A673 (cell line): ENCODE data around the gene PDE4B.
A peak's percentile ranks its signal among the peaks of the same experiment; 100 is the strongest.

ENCODE experiments used
- CTCF ChIP-seq: fragments of 300-800, 200-600 bp; sonication (generic); conservative IDR thresholded peaks from 2 replicates; pipeline ENCODE4 v1.5.1; 2017; ENCODE audit warnings: low read depth, mild to moderate bottlenecking, antibody characterized with exemption, low read length, moderate library complexity, mixed read lengths
- EZH2 ChIP-seq: fragments of 200-600 bp; sonication (generic); IDR thresholded peaks from 2 replicates; pipeline ENCODE4 v1.6.1; 2017; ENCODE audit warnings: borderline replicate concordance, low read depth, mild to moderate bottlenecking, mixed read lengths, antibody characterized with exemption, low read length; ENCODE audit not compliant: poor library complexity, severe bottlenecking

GRCh38 chr1:66403007-66403731 is 610.5 kb downstream of the PDE4B start:
- TF ChIP-seq EZH2 (no peak), CTCF (peak; percentile 27; the same call in 1 of the 2 replicates)
